GM13977 (cell line): ENCODE results near the gene COBLL1.
A peak's percentile ranks its signal among the peaks of the same experiment; 100 is the strongest.
"Not testable (repeated sequence)": the region's sequence is repeated elsewhere in the genome, so short reads cannot be mapped to it uniquely, and the experiment has no call there.

Experiments used
- DNase-seq: peaks from one replicate; pipeline ENCODE4 v3.0.0; 2012; ENCODE audit warnings: low spot score
- in situ Hi-C: fragments of 300-500 bp; cut with MboI; formaldehyde crosslinking; loops from one replicate; pipeline ENCODE4 v1.12.0; 2022; ENCODE audit warnings: low sequenced_read_pairs, low pct_unique_long_range_greater_than_20kb, mixed read lengths, inconsistent platforms; ENCODE audit not compliant: unreplicated experiment
- TF ChIP-seq, protein P1 (sequence below): IDR thresholded peaks from 2 replicates; pipeline ENCODE4 v1.5.1; 2012; ENCODE audit warnings: mild to moderate bottlenecking, control low read depth; ENCODE audit not compliant: insufficient read depth; ENCODE audit errors: extremely low read depth, missing control alignments

The COBLL1 gene

DNA sequence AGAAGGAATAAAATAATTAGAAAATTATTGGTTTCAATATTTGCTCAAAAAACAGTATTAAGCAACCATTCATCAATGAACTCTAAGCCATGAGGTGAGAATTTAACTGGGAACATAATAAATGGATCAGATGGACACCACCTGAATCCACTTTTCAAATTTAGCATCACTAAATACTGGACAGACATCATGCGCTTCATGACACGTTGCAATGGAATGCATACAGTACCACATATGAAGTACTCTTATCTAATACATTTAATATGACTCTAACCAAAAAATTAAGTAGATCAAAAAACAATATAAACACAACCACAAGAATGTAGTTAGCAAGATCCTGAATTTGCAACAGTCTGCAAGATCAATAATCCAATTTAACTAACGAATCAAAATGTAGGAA is 76.6 kb downstream of the COBLL1 start:
- in situ Hi-C loops = no loop called here
- no peak for DNase-seq
- TF ChIP-seq, protein P1, sequence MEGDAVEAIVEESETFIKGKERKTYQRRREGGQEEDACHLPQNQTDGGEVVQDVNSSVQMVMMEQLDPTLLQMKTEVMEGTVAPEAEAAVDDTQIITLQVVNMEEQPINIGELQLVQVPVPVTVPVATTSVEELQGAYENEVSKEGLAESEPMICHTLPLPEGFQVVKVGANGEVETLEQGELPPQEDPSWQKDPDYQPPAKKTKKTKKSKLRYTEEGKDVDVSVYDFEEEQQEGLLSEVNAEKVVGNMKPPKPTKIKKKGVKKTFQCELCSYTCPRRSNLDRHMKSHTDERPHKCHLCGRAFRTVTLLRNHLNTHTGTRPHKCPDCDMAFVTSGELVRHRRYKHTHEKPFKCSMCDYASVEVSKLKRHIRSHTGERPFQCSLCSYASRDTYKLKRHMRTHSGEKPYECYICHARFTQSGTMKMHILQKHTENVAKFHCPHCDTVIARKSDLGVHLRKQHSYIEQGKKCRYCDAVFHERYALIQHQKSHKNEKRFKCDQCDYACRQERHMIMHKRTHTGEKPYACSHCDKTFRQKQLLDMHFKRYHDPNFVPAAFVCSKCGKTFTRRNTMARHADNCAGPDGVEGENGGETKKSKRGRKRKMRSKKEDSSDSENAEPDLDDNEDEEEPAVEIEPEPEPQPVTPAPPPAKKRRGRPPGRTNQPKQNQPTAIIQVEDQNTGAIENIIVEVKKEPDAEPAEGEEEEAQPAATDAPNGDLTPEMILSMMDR = no peak

DNA sequence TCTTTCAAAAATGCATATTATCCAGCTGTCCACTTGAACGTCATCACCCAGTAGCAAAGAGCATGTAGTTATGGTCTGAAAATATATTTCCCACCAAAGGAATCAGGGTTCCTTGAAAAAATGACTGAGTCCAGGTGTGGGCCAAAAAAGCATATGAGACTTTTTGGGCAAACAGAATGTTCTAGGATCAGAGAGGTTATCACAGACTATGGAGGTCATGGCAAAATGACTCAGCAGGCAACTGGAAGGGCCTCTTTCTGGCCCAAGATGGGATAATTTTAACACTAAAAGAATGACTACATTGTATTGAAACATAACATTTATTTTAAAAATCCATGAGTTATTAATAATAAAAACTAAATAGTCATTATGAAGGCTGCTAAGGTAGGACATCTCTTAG is 77.1 kb downstream of the COBLL1 start:
- in situ Hi-C loops = no loop called here
- DNase-seq = no peak
- TF ChIP-seq, protein P1 = no peak

DNA sequence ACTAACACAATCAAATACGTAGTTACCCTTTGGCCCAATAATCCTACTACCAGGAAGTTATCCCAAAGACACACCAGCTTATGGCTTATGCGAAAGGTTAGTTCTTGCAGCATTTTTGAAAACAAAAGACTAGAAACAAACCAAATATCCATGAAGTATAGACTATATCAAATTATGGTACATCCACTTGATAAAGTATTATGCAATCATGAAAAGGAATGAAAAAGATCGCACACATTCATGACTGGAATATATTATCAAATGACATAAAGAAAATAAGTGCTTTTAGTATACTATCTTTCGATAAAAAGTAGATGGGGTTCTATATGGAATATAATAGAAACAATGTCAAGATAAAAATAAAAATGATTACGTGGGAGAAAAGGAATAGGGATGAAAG is 78.2 kb downstream of the COBLL1 start:
- TF ChIP-seq, protein P1 = no peak
- DNase-seq = no peak
- in situ Hi-C loops = no loop called here

DNA sequence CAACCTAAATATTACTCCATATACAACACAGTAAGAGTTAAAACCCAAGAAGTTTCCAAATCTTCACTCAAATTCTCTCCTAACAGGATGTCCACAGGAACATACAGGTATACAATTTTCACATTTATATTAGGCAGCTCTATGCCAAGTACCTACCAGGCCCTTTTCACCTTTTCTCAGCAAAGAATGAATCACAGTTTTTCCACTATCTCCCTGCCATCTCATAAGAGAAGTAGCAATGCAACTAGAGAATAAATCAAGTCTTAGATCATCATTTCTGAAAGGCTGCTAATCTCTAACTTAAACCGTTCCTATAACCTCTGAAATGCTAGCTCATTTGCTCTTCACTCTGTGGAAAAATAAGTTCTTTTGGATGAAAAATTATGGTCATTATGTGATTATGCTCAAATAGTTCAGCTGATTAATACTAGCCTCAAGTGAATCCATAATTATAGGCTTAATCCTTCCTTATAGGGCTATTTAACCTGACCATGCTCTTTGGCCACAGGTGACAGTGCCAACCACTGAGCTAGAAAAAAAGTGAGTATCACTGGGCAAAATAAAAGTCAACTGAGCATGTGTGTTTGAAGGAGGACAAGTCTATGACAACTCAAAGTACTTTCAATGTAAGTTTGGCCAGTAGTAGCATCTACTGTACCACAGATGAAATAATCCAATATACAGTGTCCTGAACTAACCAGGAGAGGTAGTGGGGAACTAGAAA is 79.7 kb downstream of the COBLL1 start:
- TF ChIP-seq, protein P1 = no peak
- in situ Hi-C loops = no loop called here
- DNase-seq = no peak

DNA sequence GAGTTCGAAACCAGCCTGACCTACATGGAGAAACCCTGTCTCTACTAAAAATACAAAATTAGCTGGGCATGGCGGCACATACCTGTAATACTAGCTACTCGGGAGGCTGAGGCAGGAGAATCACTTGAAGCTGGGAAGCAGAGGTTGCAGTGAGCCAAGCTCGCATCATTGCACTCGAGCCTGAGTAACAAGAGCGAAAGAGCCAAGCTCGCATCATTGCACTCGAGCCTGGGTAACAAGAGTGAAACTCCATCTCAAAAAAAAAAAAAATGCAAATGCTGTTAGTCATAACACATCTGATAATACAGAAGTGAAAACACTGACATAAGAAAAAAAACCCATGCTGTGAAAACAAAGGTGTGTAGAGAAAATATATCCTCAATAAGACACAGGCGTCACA is 80.4 kb downstream of the COBLL1 start:
- DNase-seq = peak; percentile 20
- in situ Hi-C loops = not testable (repeated sequence)

DNA sequence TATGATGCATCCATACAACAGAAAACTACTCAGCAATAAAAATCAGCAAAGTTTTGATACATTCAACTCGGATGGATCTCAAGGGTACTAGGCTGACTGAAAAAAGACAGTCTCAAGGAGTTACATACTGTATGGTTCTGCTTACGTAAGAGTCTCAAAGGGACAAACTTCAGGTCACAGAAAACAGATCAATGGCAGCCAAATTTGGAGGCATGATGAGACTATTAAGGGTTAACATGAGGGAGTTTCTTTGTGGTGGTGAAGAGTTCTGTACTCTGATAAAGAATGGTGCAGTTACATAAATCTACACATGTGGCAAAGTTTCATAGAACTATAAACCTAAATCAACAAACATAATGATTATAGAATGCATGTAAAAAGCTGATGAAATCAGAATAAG is 81.4 kb downstream of the COBLL1 start:
- in situ Hi-C loops = no loop called here
- TF ChIP-seq, protein P1 = no peak
- DNase-seq = no peak

DNA sequence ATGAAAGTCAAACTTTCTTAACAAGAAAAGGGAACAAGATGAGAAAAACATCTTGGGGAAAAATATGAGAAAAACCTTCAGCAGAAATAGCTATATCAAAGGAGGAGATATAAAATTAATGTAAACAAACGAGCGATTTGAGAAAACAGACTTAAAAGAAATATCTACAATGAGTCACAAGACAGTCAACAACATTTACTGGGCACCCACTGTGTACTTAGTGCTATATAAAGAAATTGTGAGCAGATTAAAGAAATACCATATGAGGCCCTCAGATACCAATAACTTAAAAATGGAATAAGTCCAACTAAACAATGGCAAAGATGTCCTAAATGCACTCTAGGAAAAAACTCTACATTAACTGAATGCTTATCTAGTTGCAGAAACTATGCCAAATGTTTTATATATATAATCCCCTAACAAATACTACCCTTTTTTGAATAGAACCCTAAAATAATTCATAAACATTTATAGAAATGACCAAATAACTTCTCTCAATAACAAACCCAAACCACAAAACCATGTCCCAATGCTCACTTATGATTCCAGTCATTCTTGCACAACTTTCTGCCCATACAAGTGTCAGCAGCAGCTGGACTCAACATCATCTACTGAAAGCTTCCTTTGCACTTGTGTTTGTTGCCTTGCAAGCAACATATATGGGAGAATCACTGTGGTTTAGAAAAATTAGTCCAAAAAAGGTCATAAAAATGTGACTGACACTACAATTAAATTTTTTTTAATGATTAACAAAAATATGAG is 83.5 kb downstream of the COBLL1 start:
- TF ChIP-seq, protein P1 = no peak
- in situ Hi-C loops = no loop called here

More for the DNA sequence above, 83.5 kb downstream of the COBLL1 start:
- DNase-seq = no peak
